HEK293T (cell line): Measurements from ENCODE around the gene PIK3AP1.
"Not testable (repeated sequence)": the region's sequence is repeated elsewhere in the genome, so short reads cannot be mapped to it uniquely, and the experiment has no call there.

Experiments used
- ARNT ChIP-seq: fragments of 450-650 bp; IDR thresholded peaks from 2 replicates; pipeline ENCODE4 v1.6.1; 2017; ENCODE audit warnings: mild to moderate bottlenecking
- BHLHE40 ChIP-seq: fragments of 450-650 bp; IDR thresholded peaks from 2 replicates; pipeline ENCODE4 v1.6.1; 2016; ENCODE audit warnings: mild to moderate bottlenecking, moderate library complexity, borderline replicate concordance
- CTBP1 ChIP-seq: fragments of 450-650 bp; IDR thresholded peaks from 2 replicates; pipeline ENCODE4 v1.6.1; 2016; ENCODE audit warnings: borderline replicate concordance
- ELF4 ChIP-seq: fragments of 450-650 bp; IDR thresholded peaks from 2 replicates; pipeline ENCODE4 v1.6.1; 2017; ENCODE audit warnings: antibody characterized with exemption
- FOXA1 ChIP-seq: fragments of 450-650 bp; IDR thresholded peaks from 2 replicates; pipeline ENCODE4 v1.6.1; 2016; ENCODE audit warnings: mild to moderate bottlenecking
- FOXK2 ChIP-seq: fragments of 450-650 bp; IDR thresholded peaks from 2 replicates; pipeline ENCODE4 v1.6.1; 2016; ENCODE audit warnings: mild to moderate bottlenecking
- FOXM1 ChIP-seq: fragments of 450-650 bp; IDR thresholded peaks from 2 replicates; pipeline ENCODE4 v1.6.1; 2017; ENCODE audit warnings: mild to moderate bottlenecking, borderline replicate concordance
- L3MBTL2 ChIP-seq: fragments of 450-650 bp; conservative IDR thresholded peaks from 2 replicates; pipeline ENCODE4 v1.6.1; 2016; ENCODE audit warnings: mild to moderate bottlenecking
- LEF1 ChIP-seq: fragments of 450-650 bp; IDR thresholded peaks from 2 replicates; pipeline ENCODE4 v1.6.1; 2017; ENCODE audit warnings: mild to moderate bottlenecking, borderline replicate concordance
- NFRKB ChIP-seq: fragments of 450-650 bp; IDR thresholded peaks from 2 replicates; pipeline ENCODE4 v1.6.1; 2016; ENCODE audit warnings: mild to moderate bottlenecking, moderate library complexity
- SP1 ChIP-seq: fragments of 450-650 bp; IDR thresholded peaks from 2 replicates; pipeline ENCODE4 v1.6.1; 2017
- SUZ12 ChIP-seq: fragments of 450-650 bp; IDR thresholded peaks from 2 replicates; pipeline ENCODE4 v1.6.1; 2016; ENCODE audit warnings: mild to moderate bottlenecking
- TARDBP ChIP-seq: fragments of 450-650 bp; IDR thresholded peaks from 2 replicates; pipeline ENCODE4 v1.6.1; 2016

DNA sequence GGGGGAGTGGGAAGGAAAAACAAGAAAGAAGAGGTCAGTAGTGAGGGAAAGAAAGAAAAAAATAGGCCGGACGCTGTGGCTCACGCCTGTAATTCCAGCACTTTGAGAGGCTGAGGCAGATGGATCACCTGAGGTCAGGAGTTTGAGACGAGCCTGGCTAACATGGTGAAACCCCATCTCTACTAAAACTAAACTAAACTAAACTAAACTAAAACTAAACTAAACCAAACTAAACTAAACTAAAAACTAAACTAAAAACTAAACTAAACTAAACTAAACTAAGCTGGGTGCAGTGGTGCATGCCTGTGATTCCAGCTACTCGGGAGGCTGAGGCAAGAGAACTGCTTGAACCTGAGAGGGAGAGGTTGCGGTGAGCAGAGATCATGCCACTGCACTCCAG lies 22.0 kb downstream of the PIK3AP1 start:
- TF ChIP-seq BHLHE40, NFRKB, FOXK2, ARNT, CTBP1, L3MBTL2, SP1, LEF1, FOXM1, ELF4, SUZ12, TARDBP, FOXA1: not testable (repeated sequence)
